Measurements from ENCODE around the gene TDP2. TPM values are rescaled to one million over a fixed set of nuclear protein-coding genes. Genes with fewer than 3 reads are reported as not detected.
"Not testable (repeated sequence)": the region's sequence is repeated elsewhere in the genome, so short reads cannot be mapped to it uniquely, and the experiment has no call there.

The TDP2 gene
- polyA plus RNA-seq, 3 donors, result 18.9 to 34.3 (median 19.8) TPM

DNA sequence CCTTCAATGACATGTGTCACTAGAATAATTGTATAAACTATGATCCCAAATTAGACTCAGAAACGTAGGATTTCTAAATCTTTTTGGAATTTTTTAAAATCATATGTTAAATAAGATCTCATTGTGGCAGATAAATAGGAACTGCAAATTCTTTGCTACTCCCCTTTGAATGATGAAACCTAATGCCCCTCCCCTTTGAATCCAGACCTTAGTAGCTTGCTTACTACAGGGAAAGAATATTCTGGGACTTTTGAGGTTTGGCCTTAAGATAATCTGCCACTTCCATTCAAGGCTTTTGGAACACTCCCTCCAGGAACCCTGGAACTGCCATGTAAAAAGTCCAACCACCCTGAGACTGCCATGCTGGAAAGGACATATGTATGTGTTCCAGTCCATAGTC lies 7.1 kb downstream of the TDP2 start:
- no peak overlapping the region for H3K27ac ChIP-seq (ENCODE audit: low read depth, low read length)
- WGBS, 3 donors, result 54 to 75% (median 75%) methylated on average over 1 of the region's 1 CpG

DNA sequence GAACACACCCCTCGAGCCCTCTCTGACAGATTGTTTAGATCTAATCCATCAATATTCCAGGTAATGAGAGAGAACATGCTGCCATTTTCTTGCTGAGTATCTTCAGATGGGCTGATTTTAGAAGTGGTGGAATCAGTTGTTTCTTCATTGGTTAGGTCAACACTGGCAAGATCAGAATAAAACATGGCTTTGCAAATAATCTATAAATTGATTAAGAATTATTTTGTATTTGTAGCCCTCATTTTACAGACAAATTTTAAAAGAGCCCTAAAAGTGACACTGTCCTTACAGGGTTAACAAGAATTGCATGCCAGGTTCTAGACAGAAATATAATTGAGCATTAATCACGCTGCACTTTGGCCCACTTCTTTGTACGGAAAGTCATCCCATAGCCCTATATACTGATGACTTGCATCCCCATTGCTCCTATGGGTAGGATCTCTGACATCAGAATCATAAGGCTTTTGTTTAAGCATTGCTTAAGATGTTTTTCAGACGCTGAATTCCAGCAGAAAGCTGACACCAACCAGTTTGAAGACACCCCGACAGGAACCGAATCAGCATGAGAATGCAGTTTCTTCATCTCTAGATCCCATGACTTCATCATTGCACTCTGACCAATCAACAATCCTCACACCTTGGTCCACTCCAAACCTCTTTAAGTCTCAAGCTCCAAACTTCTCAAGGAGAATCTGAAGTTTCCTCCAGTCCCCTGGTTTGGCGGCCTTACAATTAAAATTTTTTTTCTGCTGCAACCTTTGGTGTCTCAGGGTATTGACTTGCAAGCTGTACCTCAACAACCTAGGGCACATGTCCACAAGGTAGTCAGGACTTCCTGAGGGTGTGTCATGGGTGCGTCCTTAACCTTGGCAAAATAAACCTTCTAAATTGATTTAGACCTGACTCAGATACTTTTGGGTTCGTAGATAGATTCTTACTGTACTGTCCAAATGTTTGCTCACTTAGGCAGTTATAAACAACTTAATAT lies 7.8 kb downstream of the TDP2 start:
- WGBS, 3 donors, result 65 to 70% (median 67%) methylated on average over 9 of the region's 9 CpGs
- no peak overlapping the region for H3K27ac ChIP-seq (ENCODE audit: low read depth, low read length)

DNA sequence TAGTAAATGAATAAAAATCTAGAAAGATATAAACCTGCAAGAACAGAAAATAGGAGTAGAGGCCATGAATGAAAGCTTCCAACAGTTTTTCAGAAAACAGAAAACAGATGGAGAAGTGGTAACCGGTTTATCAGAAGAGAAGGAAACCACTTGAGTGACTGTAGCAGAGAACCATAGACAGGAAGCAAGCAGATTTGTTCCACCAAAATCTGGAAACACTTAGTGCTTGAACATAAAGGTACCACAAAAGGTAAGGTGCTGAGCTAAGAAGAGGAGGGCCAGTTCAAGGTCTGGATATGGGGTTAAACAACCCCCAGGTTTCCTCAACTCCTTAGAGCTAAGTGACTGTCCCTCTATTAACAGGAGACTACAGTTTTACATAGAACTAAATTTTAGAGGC lies 11.5 kb downstream of the TDP2 start:
- no peak overlapping the region for H3K27ac ChIP-seq (ENCODE audit: low read depth, low read length)
- WGBS, 3 donors, result 46 to 79% (median 62%) methylated on average over 1 of the region's 1 CpG

DNA sequence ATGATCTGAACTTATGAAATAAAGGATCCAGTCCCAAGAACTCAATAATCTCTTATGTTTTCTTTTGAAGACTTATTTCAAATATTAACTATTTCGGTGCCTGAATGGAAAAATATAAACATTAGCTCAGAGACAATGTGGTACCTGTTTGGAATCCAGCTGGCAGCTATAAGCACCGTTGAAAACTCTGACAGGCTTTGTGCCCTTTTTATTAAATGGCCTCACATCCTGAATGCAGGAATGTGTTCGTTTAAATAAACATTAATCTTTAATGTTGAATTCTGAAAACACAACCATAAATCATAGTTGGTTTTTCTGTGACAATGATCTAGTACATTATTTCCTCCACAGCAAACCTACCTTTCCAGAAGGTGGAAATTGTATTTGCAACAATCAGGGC lies 16.3 kb downstream of the TDP2 start:
- no peak overlapping the region for H3K27ac ChIP-seq (ENCODE audit: low read depth, low read length)
- WGBS, 3 donors, result 22 to 43% (median 36%) methylated on average over 3 of the region's 3 CpGs

DNA sequence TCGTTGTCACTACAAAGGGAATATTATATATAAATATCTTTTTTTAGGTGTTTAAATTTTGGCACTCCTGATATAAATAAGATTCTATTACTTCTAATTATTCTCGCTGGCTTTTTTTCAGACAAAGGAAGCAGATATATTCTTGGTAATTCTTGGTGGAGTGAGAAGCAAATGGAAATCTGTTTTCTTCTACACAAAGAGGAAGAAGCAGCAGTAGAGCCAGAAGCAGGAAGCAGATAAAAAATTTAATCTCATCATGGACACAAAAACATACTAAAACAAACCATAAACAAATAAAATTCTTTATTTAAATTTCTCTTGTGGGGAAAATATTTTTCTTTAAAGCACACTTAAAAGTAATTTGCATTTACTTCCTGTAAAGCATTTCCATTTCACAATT lies 17.0 kb downstream of the TDP2 start:
- no peak overlapping the region for H3K27ac ChIP-seq (ENCODE audit: low read depth, low read length)
- WGBS, 3 donors, result 71 to 83% (median 77%) methylated on average over 2 of the region's 2 CpGs

DNA sequence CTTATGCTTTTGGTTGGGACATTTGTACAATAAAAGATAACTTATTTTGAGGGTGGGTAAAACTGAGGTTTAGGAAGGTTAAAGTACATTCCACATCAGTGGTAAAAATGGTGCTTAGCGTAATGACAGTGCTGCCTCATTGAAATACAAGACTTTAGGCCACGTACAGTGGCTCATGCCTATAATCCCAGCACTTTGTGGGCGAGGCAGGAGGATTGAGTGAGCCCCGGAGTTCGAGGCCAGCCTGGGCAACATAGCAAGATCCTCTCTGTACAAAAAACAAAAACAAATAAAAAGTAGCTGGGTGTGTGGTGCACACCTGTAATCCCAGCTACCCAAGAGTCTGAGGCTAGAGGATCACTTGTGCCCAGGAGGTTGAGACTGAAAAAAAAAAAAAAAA lies 18.4 kb downstream of the TDP2 start:
- 94 to 97% (median 96%) methylated on average over 5 of the region's 5 CpGs for WGBS, 3 donors
- H3K27ac ChIP-seq (ENCODE audit: low read depth, low read length), result no peak overlapping the region

DNA sequence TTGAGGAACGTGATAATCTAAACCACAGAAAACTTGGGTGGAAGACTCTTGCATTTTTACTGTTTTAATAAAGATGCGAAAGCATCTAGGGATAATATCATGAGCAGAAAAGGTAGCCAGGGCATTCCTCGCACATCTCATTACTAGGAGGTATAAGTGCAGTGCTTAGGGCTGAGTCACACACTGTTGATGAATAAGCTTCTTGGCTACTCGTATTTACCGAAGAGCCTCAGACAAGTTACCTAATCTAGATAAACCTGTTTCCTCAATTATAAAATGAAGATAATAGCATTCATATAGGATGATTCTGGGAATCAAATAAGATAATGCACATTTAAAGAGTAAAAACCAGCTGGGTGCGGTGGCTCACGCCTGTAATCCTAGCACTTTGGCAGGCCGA lies 19.9 kb downstream of the TDP2 start:
- WGBS, 3 donors, result 87 to 90% (median 88%) methylated on average over 8 of the region's 8 CpGs
- no peak overlapping the region for H3K27ac ChIP-seq (ENCODE audit: low read depth, low read length)

DNA sequence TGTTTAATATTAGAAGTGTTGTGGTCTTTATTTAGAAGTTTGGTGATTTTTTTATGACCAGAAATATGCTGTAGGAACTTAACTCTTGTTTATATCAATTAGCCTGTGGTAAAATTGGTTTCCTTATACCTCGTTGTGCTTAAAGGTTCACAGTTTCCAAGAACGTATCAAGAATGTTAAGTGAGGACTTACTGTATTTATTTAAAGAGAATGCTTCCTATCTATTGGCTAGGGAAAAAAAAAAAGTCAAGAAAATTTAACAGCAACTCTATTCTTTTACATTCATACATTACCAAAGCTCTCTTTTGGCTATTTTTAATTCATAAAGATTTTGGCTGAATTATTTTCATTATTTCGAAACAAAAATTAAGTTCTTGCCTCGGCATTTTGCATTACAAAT lies 22.3 kb downstream of the TDP2 start:
- no peak overlapping the region for H3K27ac ChIP-seq (ENCODE audit: low read depth, low read length)
- WGBS, 3 donors, result 75 to 78% (median 78%) methylated on average over 4 of the region's 4 CpGs

DNA sequence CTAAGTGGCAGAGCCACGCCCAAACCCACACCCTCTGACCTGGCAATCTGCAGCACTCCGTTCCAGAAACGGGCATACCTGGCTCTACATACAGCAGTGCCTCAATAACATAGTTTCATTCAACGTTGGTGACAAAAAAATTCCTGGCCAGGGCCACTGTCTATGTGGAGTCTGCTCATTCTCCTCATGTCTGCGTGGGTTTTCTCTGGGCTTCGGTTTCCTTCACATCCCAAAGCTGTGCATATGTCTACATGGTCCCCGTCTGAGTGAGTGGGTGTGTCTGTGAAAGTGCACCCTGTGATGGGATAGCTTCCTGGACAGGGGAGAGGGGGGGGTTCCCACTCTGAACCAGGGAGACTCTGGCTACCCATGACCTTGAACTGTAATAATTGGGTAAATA lies 22.8 kb downstream of the TDP2 start:
- no peak overlapping the region for H3K27ac ChIP-seq (ENCODE audit: low read depth, low read length)
- 71 to 79% (median 75%) methylated on average over 7 of the region's 7 CpGs for WGBS, 3 donors

DNA sequence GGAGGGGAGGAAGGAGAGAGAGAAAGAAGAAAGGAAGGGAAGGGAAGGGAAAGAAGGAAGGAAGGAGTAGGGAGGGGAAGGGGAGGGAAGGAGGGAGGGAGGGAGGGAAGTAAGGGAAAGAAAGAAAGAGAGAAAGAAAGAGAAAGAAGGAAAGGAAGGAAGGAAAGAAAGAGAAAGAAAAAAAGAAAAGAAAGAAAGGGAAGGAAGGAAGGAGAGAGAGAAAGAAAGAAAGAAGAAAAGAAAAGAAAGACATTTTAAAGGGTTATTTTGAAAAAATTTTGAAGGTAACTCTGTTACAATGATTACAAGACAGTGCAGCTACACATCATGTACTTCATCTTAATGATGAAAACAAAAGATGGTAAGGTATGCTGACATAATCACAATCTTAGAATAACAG lies 24.6 kb downstream of the TDP2 start:
- no peak overlapping the region for H3K27ac ChIP-seq (ENCODE audit: low read depth, low read length)

DNA sequence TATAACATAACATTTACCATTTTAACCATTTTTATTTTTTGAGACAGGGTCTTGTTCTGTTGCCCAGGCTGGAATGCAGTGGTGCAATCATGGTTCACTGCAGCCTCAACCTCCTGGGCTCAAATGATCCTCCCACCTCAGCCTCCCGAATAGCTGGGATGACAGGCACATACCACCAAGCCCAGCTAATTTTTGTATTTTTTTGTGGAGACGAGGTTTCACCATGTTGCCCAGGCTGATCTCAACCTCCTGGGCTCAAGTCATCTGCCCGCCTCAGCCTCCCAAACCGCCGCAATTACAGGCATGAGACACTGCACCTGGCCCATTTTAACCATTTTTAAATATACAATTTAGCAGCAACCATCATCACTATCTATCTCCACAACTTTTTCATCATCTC lies 26.1 kb downstream of the TDP2 start:
- not testable (repeated sequence) for H3K27ac ChIP-seq (ENCODE audit: low read depth, low read length)
- WGBS, 3 donors, result 78 to 90% (median 88%) methylated on average over 5 of the region's 5 CpGs

DNA sequence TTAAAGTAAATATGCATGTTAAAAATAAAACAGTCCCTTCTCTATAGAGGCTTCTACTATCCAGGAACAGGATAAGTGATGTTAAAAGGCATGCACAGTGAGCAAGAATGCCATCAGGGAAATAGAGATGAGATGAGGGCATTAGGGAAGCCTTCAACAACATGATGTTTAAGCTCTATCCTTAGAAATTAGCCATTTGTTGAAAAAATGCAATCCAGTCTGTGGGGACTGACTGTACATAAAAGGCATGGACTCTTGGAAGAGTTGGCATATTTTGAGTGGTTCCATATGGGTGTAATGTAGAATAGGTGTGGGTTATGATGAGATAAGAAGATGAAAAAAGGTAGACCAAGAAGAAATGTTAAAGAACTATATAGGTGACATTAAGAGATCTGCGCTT lies 26.5 kb downstream of the TDP2 start:
- no peak overlapping the region for H3K27ac ChIP-seq (ENCODE audit: low read depth, low read length)
- WGBS, 3 donors, result 100% methylated on average over 1 of the region's 1 CpG

DNA sequence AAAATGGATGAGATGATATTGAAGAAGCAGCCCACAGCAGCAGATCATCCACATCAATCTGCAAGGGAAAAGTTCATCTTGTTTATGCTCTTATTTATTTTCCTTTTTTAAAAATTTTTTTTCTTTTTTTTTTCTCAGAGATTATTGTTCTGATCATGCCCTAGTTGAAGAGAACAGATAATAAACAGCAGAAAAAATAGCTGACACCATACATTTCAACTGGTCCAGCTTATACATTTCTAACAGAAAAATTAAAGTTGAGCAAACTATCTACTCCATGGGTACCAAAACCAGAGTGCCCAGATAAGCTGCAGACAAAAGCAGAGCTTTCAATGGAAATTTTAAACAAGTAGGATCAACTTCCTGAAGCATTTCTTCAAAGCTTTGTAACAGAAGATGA lies 30.0 kb downstream of the TDP2 start:
- no peak overlapping the region for H3K27ac ChIP-seq (ENCODE audit: low read depth, low read length)

DNA sequence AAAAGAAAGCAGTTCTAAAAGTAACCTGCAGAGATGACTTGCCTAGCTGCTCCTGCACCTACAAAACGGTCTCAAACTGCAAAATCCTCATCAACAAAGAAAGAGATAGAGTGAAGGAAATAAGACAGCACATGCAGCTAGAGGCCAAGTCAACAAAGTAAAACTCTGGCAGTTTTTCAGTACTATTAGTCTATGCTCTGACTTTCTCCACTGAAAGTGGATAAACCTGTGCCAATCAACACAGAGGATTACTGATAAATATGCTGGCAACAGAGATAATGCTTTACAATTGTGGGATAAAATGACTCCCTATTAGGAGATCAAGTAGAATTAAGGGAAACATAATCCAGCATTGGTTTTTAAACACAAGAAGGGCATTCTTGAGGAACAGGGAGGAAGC lies 34.1 kb downstream of the TDP2 start:
- no peak overlapping the region for H3K27ac ChIP-seq (ENCODE audit: low read depth, low read length)

DNA sequence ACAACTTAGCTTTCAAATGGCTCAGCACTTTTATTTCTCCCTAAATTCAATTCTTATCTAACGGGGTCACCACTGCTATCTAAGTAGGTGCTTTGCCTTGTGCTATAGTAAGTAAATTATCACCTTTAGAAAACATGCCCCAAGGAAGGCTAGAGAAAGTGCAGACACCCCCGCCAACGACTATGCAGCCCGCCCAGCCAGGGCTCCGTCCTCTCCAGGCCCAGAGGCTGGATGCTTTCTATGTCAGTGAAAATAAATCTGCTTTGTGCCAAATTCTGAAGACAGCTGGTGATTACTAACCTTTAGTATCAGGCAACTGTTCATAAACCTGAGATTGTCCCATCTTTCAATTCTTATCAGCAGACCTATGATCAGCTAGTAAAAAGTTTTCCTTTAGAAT lies 35.0 kb downstream of the TDP2 start:
- H3K27ac ChIP-seq (ENCODE audit: low read depth, low read length), result no peak overlapping the region
- 49 to 66% (median 60%) methylated on average over 5 of the region's 5 CpGs for WGBS, 3 donors

More for the DNA sequence above, 34.1 kb downstream of the TDP2 start:
- WGBS, 3 donors, result 31 to 54% (median 53%) methylated on average over 1 of the region's 1 CpG

DNA sequence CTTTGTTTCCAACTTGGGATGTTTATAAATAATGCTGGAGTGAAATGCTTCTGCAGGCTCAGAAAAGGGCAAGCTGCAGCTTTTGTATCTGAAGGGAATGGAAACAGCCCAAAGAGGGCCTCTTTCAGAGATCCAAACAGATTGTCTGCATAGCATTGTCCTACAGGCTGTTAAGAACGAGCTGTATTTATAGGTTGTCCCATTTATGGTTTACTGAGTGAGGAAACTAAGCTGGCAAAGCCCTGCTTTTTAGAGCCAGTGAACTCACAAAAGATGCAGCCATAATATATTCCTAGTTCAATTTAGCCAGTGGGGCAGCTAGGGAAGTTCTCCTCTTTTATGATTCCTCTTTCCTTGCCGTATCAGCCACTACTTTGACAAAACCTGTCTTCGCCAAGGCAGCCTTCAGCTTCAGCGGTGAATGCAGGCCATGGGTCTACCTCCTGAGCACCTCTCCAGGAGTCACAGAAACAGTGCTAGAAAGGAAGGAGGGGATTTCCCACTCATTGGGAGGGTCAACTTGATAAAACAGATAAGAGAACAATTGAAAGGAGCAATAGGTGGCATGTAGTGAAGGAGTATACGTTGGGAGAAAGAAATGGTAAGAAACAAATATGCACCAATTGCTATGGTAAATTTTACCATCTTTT lies 35.7 kb downstream of the TDP2 start:
- WGBS, 3 donors, result 73 to 79% (median 76%) methylated on average over 5 of the region's 5 CpGs
- no peak overlapping the region for H3K27ac ChIP-seq (ENCODE audit: low read depth, low read length)

DNA sequence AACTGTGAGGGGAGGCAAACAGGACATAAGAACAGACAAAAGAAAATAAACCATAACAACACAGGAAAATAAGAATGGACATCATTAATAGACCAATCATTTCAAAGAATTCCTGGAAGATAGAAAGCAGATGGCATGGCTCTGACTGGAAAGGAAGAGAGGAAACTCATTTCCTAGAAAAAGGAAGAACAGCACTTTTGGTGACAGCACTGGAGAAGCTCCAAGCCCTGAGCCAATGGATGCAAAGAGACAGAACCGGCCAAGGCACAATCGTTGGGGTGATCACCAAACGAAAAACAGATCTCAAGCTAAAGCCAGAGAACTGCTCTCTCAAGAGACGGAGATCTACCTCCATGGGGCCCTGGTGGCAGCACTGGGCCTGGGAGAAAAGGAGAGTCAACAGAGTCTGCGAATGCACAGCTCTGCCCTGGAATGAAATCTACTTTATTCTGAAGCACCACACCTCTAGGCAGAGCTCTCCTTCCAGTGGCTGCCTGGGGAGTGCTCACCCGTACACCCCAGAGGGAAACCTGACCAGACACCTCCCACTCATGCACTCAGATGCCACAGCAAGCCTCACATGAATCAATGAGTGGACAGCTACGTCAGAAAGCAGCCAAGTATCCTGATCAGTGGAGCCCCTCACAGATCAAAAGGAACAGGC lies 44.9 kb downstream of the TDP2 start:
- WGBS, 3 donors, result 69 to 80% (median 71%) methylated on average over 7 of the region's 7 CpGs

DNA sequence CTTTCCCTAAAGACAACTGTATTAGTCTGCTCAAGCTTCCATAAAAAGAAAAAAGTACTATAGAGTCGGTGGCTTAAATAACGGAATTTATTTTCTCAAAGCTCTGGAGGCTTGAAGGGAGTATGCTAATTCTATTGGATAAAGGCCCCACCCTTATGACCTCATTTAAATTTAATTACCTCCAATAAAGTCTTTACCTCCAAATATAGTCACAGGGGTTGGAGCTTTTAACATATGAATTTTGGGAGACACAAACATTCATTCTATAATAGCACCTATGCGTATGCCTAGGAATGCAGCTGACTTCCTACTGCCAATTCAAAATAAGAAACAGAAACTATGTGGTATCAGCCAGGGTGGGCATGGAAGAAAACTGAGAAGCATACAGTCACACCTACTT lies 46.1 kb downstream of the TDP2 start:
- no peak overlapping the region for H3K27ac ChIP-seq (ENCODE audit: low read depth, low read length)
- 88 to 91% (median 89%) methylated on average over 3 of the region's 3 CpGs for WGBS, 3 donors

More for the DNA sequence above, 44.9 kb downstream of the TDP2 start:
- H3K27ac ChIP-seq (ENCODE audit: low read depth, low read length), result no peak overlapping the region

DNA sequence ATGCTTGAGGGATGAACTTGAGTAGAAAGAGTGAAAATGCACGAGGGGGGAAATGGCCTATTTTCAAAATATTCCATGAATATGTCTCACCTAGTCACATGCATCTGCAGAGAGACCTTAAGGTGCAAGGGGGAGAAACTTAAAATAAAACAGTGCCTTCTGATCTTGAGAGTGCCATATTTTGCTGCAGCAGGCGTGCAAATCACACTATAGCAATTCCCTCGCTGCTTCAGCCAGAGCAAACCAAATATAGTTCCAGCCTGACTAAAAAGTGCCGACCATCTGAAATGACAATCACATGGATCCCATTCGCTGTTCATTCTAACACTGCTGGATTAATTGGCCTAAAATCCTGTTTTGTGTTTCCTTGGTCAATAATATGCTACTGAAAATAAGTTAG lies 47.0 kb downstream of the TDP2 start:
- H3K27ac ChIP-seq (ENCODE audit: low read depth, low read length), result no peak overlapping the region
- WGBS, 3 donors, result 92 to 95% (median 92%) methylated on average over 5 of the region's 5 CpGs

All from adipose tissue (tissue), 3 donors.